NT2/D1 (cell line): Measurements from ENCODE around the gene AURKA.

ENCODE experiments used
- DNase-seq: peaks from one replicate; pipeline ENCODE4 v3.0.0-alpha.2; 2011; ENCODE audit warnings: low read depth, low spot score
- H3K27me3 ChIP-seq: 2 replicates; pipeline ENCODE4 v1.6.0; 2011; ENCODE audit warnings: mild to moderate bottlenecking; ENCODE audit not compliant: insufficient read length, insufficient read depth
- H3K36me3 ChIP-seq: 2 replicates; pipeline ENCODE4 v1.6.1; 2011; ENCODE audit warnings: mild to moderate bottlenecking, low read length, mixed read lengths; ENCODE audit not compliant: insufficient read depth, insufficient read length
- H3K4me1 ChIP-seq: 2 replicates; pipeline ENCODE4 v1.5.1; 2011; ENCODE audit not compliant: insufficient read depth, insufficient read length
- H3K4me3 ChIP-seq: 2 replicates; pipeline ENCODE4 v1.5.1; 2011; ENCODE audit warnings: low read depth; ENCODE audit not compliant: insufficient read length
- H3K9ac ChIP-seq: 2 replicates; pipeline ENCODE4 v1.6.0; 2011; ENCODE audit warnings: low read depth; ENCODE audit not compliant: insufficient read length
- H3K9me3 ChIP-seq: 2 replicates; pipeline ENCODE4 v1.5.1; 2011; ENCODE audit warnings: mild to moderate bottlenecking, low read length; ENCODE audit not compliant: insufficient read depth
- SUZ12 ChIP-seq: IDR thresholded peaks from 2 replicates; pipeline ENCODE4 v1.6.1; 2011; ENCODE audit not compliant: insufficient read length, insufficient read depth; ENCODE audit errors: extremely low read depth
- YY1 ChIP-seq: IDR thresholded peaks from 2 replicates; pipeline ENCODE4 v1.6.1; 2011; ENCODE audit not compliant: insufficient read length, insufficient read depth
- ZNF274 ChIP-seq: IDR thresholded peaks from 2 replicates; pipeline ENCODE4 v1.6.1; 2011; ENCODE audit warnings: mild to moderate bottlenecking, low read depth, low read length

AURKA gene

DNA sequence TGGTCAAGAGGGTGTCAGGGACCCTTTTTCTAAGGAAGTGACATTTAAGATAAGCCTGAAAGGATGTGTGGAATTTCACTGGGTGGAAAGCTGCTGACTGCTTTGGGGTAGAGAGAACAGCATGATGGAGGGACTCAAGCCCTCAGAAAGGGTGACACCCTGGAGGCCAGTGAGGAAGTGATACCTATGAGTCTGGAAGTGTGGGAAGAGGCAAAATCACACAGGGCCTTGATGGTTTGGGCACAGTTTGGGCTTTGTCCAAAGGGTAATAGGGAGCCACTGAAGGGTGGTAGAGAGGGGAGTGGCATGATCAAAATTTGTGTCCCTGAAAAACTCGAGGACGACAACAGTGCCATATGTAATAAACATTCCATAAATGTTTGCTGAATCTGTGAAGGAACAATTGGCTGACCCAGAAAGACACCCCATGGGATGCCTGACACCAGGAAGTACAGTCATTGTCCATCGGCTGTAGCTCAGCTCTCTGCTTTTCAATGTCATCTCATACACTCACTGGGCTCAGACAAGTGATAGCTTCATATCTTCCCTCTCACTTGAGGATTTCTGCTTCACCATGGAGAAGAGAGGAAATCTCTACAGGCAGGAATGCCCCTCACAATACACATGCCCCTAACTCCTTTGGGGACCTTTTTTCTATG, 41.3 kb upstream of the AURKA start:
- Histone ChIP-seq H3K4me1 (peaks cover 3% of the 10 kb centered on the region), H3K4me3 (no peak overlapping the region), H3K27me3 (no peaks in the 10 kb centered on the region), H3K9me3 (no peaks in the 10 kb centered on the region), H3K9ac (no peak overlapping the region), H3K36me3 (no peaks in the 10 kb centered on the region)
- TF ChIP-seq SUZ12 (no peak), YY1 (no peak), ZNF274 (no peak)
- DNase-seq = no peak

- Histone ChIP-seq H3K27me3 (no peaks in the 10 kb centered on the region), H3K9me3 (no peaks in the 10 kb centered on the region), H3K4me3 (no peak overlapping the region), H3K9ac (no peak overlapping the region), H3K36me3 (no peaks in the 10 kb centered on the region), H3K4me1 (peaks cover 3% of the 10 kb centered on the region)
- DNase-seq = no peak
- TF ChIP-seq SUZ12 (no peak), YY1 (no peak), ZNF274 (no peak)
Observed at GRCh38 chr20:56431471-56431870, 39.5 kb upstream of the AURKA start.

- no peaks in the 10 kb centered on the region for H3K27me3 ChIP-seq
- no peaks in the 10 kb centered on the region for H3K36me3 ChIP-seq
- no peak for DNase-seq
- H3K4me1 ChIP-seq = peaks cover 3% of the 10 kb centered on the region
- no peak for TF ChIP-seq YY1
- no peak for TF ChIP-seq ZNF274
- no peak for TF ChIP-seq SUZ12
- H3K9ac ChIP-seq = no peak overlapping the region
- H3K4me3 ChIP-seq = no peak overlapping the region
- H3K9me3 ChIP-seq = no peaks in the 10 kb centered on the region
Observed at GRCh38 chr20:56430957-56431356, 38.9 kb upstream of the AURKA start.

DNA sequence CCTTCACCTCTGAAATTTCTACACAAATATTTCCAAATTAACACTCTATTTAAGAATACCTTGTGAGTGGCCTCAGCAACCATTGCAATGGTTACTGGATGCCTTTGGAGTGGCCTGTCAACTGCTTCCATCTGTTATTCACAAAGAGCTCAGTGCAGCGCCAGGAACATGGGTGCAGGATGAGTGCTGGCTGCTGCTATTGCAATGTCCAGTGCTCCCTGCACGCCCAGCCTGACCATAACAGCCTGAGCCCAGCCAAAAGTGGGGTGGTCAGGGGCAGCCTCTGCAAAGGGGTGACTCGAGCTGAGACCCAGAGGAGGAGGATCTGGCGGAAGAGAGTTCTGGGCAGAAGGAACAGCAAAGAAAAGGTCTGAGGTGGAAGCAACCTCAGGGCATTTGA, 38.4 kb upstream of the AURKA start:
- no peak for DNase-seq
- TF ChIP-seq SUZ12 (no peak), YY1 (no peak)
- Histone ChIP-seq H3K9ac (no peak overlapping the region), H3K9me3 (no peaks in the 10 kb centered on the region), H3K36me3 (no peaks in the 10 kb centered on the region), H3K4me3 (no peak overlapping the region), H3K27me3 (no peaks in the 10 kb centered on the region), H3K4me1 (peaks cover 3% of the 10 kb centered on the region)

DNA sequence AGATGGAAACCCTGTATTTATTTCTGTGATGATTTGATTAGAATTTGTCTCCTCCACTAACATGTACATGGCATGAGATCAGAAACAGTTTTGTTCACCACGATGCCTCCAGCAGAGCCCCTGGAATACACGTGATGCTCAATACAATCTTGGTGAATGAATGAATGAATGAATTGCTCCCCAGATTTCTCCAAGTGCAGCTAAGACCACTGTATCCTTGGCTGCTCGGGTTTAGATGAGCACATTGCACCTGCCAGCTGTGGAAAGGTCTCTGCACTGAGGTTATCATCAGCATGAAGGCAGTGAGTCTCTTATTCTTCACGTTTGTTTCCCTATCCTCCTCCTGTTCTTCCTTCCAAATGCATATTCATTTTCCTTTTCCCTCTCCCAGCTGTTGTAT, 37.9 kb upstream of the AURKA start:
- TF ChIP-seq SUZ12 = no peak
- H3K36me3 ChIP-seq = no peaks in the 10 kb centered on the region
- H3K4me3 ChIP-seq = no peak overlapping the region
- no peak overlapping the region for H3K9ac ChIP-seq
- no peak for DNase-seq
- H3K27me3 ChIP-seq = no peaks in the 10 kb centered on the region
- H3K4me1 ChIP-seq = peaks cover 3% of the 10 kb centered on the region
- H3K9me3 ChIP-seq = no peaks in the 10 kb centered on the region

GRCh38 chr20:56429502-56429901, 37.5 kb upstream of the AURKA start:
- Histone ChIP-seq H3K9ac (no peak overlapping the region), H3K36me3 (no peaks in the 10 kb centered on the region), H3K4me1 (peaks cover 3% of the 10 kb centered on the region), H3K4me3 (no peak overlapping the region), H3K9me3 (no peaks in the 10 kb centered on the region), H3K27me3 (no peaks in the 10 kb centered on the region)
- DNase-seq = no peak
- TF ChIP-seq YY1 (no peak), SUZ12 (no peak), ZNF274 (no peak)

DNA sequence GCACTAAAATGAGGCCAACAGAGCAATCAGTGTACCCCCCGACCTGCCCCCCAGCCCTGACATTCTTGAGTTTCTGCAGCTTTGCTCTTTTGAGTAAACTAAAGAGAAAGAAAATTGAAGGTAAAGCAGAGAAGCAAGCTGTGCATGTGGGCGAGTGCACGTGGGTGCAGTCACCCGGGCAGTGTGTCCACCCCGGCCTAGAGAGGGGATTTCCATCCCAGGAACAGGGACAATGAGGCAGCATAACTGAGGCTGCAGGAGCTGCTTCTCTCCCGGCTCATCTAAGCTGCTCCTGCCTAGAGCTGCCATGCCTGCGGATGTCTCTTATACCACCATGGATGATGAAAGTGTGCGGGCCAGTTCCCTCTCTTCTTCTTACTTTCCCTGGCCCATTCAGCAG, 36.9 kb upstream of the AURKA start:
- Histone ChIP-seq H3K4me1 (peaks cover 3% of the 10 kb centered on the region), H3K27me3 (no peaks in the 10 kb centered on the region), H3K36me3 (no peaks in the 10 kb centered on the region), H3K4me3 (no peak overlapping the region), H3K9me3 (no peaks in the 10 kb centered on the region), H3K9ac (no peak overlapping the region)
- no peak for DNase-seq
- no peak for TF ChIP-seq YY1
- TF ChIP-seq SUZ12 = no peak
- no peak for TF ChIP-seq ZNF274
